ENCODE data around the gene PAIP2.

DNA sequence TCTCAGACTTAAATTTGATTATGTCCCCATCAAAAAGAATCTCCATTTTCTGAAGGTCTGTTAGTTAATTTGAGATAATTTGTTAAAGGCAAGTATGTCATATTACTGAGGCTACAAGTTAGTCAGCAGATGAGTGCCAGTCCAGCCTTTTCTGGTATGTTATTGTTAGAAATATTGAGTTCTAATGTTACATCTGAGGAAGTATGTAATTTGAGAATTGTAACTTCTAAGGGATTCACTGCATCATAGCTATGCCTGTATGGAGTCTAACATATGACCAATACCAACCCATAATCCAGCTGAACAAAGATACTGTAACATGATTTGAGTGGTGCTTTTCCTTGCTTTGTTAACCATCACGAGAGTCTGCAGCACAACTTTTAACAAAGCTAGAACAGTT lies 27.5 kb downstream of the PAIP2 start:
- no peak for TF ChIP-seq GATA3 (IDR thresholded peaks at IDR 0.05; ENCODE audit: low read depth, low read length)
- no peak for TF ChIP-seq GATA2 (IDR thresholded peaks at IDR 0.05; ENCODE audit: low read depth, low read length)
